CD14-positive monocyte (primary cell): ENCODE data around the gene KRTAP1-5. TPM values are rescaled to one million over a fixed set of nuclear protein-coding genes. Genes with fewer than 3 reads are reported as not detected.

Experiments used
- DNase-seq, 3 donors: peaks; one replicate each; pipeline ENCODE4 v3.0.0-alpha.2; 2011 to 2022
- H2AFZ ChIP-seq: 2 replicates; pipeline ENCODE4 v1.6.0; 2012; ENCODE audit warnings: mild to moderate bottlenecking, low read depth, low read length, inconsistent platforms; ENCODE audit not compliant: insufficient read depth, poor library complexity, severe bottlenecking
- H3K27ac ChIP-seq, 2 donors: 1 replicate in 1 of 2; 2 replicates in 1 of 2; pipeline ENCODE4 v1.5.1; 2012 to 2013; ENCODE audit warnings: low read length in 2 of 2, control low read depth in 1 of 2, inconsistent platforms in 1 of 2, low read depth in 1 of 2, mild to moderate bottlenecking in 1 of 2
- H3K27me3 ChIP-seq, 2 donors: one replicate each; pipeline versions ENCODE4 v1.6.0 to v1.6.1; 2011 to 2013; ENCODE audit warnings: low read length in 2 of 2; ENCODE audit not compliant: control insufficient read depth in 2 of 2, insufficient read depth in 2 of 2
- H3K36me3 ChIP-seq, 2 donors: replicated peaks in 1 of 2; 1 replicate in 1 of 2; 2 replicates in 1 of 2; pipeline versions ENCODE4 v1.5.1 to v1.6.1; 2012 to 2013; ENCODE audit warnings: low read length in 2 of 2, control low read depth in 1 of 2, inconsistent platforms in 1 of 2, mild to moderate bottlenecking in 1 of 2; ENCODE audit not compliant: insufficient read depth in 2 of 2, control insufficient read depth in 1 of 2
- H3K4me1 ChIP-seq, 2 donors: 1 replicate in 1 of 2; 2 replicates in 1 of 2; pipeline versions ENCODE4 v1.5.1 to v1.6.1; 2012 to 2013; ENCODE audit warnings: low read length in 2 of 2, control low read depth in 1 of 2, inconsistent platforms in 1 of 2, mild to moderate bottlenecking in 1 of 2, moderate library complexity in 1 of 2; ENCODE audit not compliant: insufficient read depth in 2 of 2, control insufficient read depth in 1 of 2
- H3K4me2 ChIP-seq: replicated peaks from 2 replicates; pipeline ENCODE3; 2012; ENCODE audit warnings: low read length, moderate library complexity, mild to moderate bottlenecking; ENCODE audit not compliant: poor library complexity, severe bottlenecking; ENCODE audit errors: extremely low read depth
- H3K4me3 ChIP-seq, 3 experiments: fragments of 200-600 bp in 1 of 3; sonication (generic) in 1 of 3; replicated peaks in 1 of 3; 1 replicate in 2 of 3; 2 replicates in 1 of 3; pipeline ENCODE4 v1.5.1; 2011 to 2013; ENCODE audit warnings: low read length in 3 of 3, mild to moderate bottlenecking in 3 of 3, control low read depth in 2 of 3, low read depth in 2 of 3, inconsistent platforms in 1 of 3, moderate library complexity in 1 of 3
- H3K79me2 ChIP-seq: 2 replicates; pipeline ENCODE4 v1.6.0; 2012; ENCODE audit warnings: mild to moderate bottlenecking, control low read depth, inconsistent platforms, low read length, moderate library complexity; ENCODE audit not compliant: insufficient read depth
- H3K9ac ChIP-seq: 2 replicates; pipeline ENCODE4 v1.6.0; 2017; ENCODE audit warnings: low read length, mild to moderate bottlenecking; ENCODE audit not compliant: insufficient read depth, poor library complexity, severe bottlenecking
- H3K9me3 ChIP-seq, 2 donors: replicated peaks in 1 of 2; 1 replicate in 1 of 2; 2 replicates in 1 of 2; pipeline versions ENCODE4 v1.5.1 to v1.6.1; 2012 to 2013; ENCODE audit warnings: low read length in 2 of 2, control low read depth in 1 of 2; ENCODE audit not compliant: control insufficient read depth in 1 of 2, insufficient read depth in 1 of 2
- H4K20me1 ChIP-seq: 2 replicates; pipeline ENCODE4 v1.6.0; 2012; ENCODE audit warnings: mild to moderate bottlenecking, low read length, control low read depth, moderate library complexity; ENCODE audit not compliant: insufficient read depth
- H3K27ac Mint-ChIP-seq, 7 donors: one replicate each; pipeline ENCODE4 v1.8.0; 2020; ENCODE audit warnings: mild to moderate bottlenecking in 7 of 7, mixed read lengths in 7 of 7, moderate library complexity in 6 of 7, inconsistent platforms in 2 of 7
- H3K27me3 Mint-ChIP-seq, 3 donors: one replicate each; pipeline ENCODE4 v1.8.0; 2021 to 2022; ENCODE audit warnings: low read depth in 3 of 3, mild to moderate bottlenecking in 3 of 3, mixed read lengths in 3 of 3, moderate library complexity in 3 of 3, inconsistent platforms in 1 of 3
- H3K36me3 Mint-ChIP-seq, 2 donors: one replicate each; pipeline ENCODE4 v1.8.0; 2020; ENCODE audit warnings: mixed read lengths in 2 of 2, inconsistent platforms in 1 of 2, mild to moderate bottlenecking in 1 of 2
- H3K4me1 Mint-ChIP-seq: one replicate; pipeline ENCODE4 v1.8.0; 2020; ENCODE audit warnings: mild to moderate bottlenecking, mixed read lengths
- H3K4me3 Mint-ChIP-seq, 2 donors: one replicate each; pipeline ENCODE4 v1.8.0; 2020; ENCODE audit warnings: mild to moderate bottlenecking in 2 of 2, mixed read lengths in 2 of 2, moderate library complexity in 1 of 2
- H3K9me3 Mint-ChIP-seq, 7 donors: one replicate each; pipeline ENCODE4 v1.8.0; 2020 to 2022; ENCODE audit warnings: mixed read lengths in 7 of 7, mild to moderate bottlenecking in 6 of 7, moderate library complexity in 6 of 7, inconsistent platforms in 2 of 7
- CTCF ChIP-seq: fragments of 200-600 bp; IDR thresholded peaks from one replicate; pipeline ENCODE4 v1.8.0; 2022; ENCODE audit warnings: antibody characterized with exemption, mild to moderate bottlenecking
- WGBS: methylation state at CpG from one replicate; pipeline ENCODE4 v1.1.5; 2013; ENCODE audit warnings: missing lambda C conversion rate; ENCODE audit not compliant: insufficient coverage; 5-methylcytosine and 5-hydroxymethylcytosine counted together
- intact Hi-C, 2 donors: fragments of 100-400 bp; cut with micrococcal nuclease; formaldehyde crosslinking; loops; one replicate each; pipeline versions ENCODE4 v1.15.0 to v1.15.1; 2023
- polyA plus RNA-seq, 3 donors: library from polyadenylated mRNA; depleted of rRNA in 1 of 3; unstranded in 2 of 3; stranded (reverse) in 1 of 3; fragments of 300-500 nt in 2 of 3; fragments of >200 nt in 1 of 3; fragmentation: Illumina TruSeq in 2 of 3; gene quantifications; 1 replicate in 2 of 3; 2 replicates in 1 of 3; pipeline ENCODE4 v1.2.3, GENCODE V29; 2012 to 2021

Gene KRTAP1-5
- polyA plus RNA-seq, 3 donors = not detected

- intact Hi-C loops = no loop called here
- Histone ChIP-seq H4K20me1 (no peaks in the 10 kb centered on the region), H3K9me3 (no peaks in the 10 kb centered on the region), H3K27ac (no peak overlapping the region), H3K27me3 (no peaks in the 10 kb centered on the region), H2AFZ (no peak overlapping the region), H3K36me3 (no peaks in the 10 kb centered on the region), H3K4me3 (no peak overlapping the region), H3K4me1 (no peaks in the 10 kb centered on the region), H3K79me2 (no peaks in the 10 kb centered on the region), H3K9ac (no peak overlapping the region), H3K4me2 (no peak overlapping the region)
- Mint-ChIP-seq H3K4me3 (no peak overlapping the region), H3K9me3 (peaks cover 0 to 3% (median 0%) of the 10 kb centered on the region in 7 donors), H3K4me1 (no peaks in the 10 kb centered on the region), H3K27me3 (no peaks in the 10 kb centered on the region), H3K27ac (no peak overlapping the region), H3K36me3 (no peaks in the 10 kb centered on the region)
- WGBS = 100% methylated on average over 1 of the region's 3 CpGs
- no peak for DNase-seq
- no peak for TF ChIP-seq CTCF
These were observed 42.0 kb upstream of the KRTAP1-5 start for GRCh38 chr17:41069031-41069430.

DNA sequence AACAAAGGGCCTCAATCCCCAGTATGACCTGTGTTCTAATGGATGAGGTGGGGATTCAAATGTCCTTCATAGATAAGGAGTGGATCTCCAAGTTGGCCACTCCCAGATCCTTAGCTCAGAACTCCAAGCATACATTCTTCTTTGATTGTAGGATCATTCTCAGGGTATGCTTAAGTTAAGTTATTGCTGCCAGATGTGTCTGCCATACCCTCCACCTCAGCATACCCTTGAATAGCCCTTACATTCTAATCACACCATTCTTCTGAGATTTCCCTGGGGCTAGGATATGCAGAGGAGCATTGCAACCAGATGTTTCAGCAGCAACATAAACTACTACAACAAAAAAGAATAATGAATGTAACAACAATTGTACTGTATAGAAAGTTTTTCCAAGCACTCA, 40.3 kb upstream of the KRTAP1-5 start:
- Histone ChIP-seq H3K27ac (no peak overlapping the region), H3K4me2 (no peak overlapping the region), H2AFZ (no peak overlapping the region), H3K79me2 (no peaks in the 10 kb centered on the region), H4K20me1 (no peaks in the 10 kb centered on the region), H3K4me3 (no peak overlapping the region), H3K9ac (no peak overlapping the region), H3K36me3 (no peaks in the 10 kb centered on the region), H3K27me3 (peaks cover 3 to 4% of the 10 kb centered on the region in 2 donors), H3K4me1 (no peaks in the 10 kb centered on the region), H3K9me3 (no peaks in the 10 kb centered on the region)
- no peak for TF ChIP-seq CTCF
- Mint-ChIP-seq H3K4me3 (no peak overlapping the region), H3K36me3 (no peaks in the 10 kb centered on the region), H3K9me3 (peaks cover 0 to 3% (median 0%) of the 10 kb centered on the region in 7 donors), H3K27me3 (peaks cover 0 to 3% (median 2%) of the 10 kb centered on the region in 3 donors), H3K4me1 (no peaks in the 10 kb centered on the region), H3K27ac (no peak overlapping the region)
- intact Hi-C loops = no loop called here
- no peak for DNase-seq
